EH (cell line): ENCODE measurements around the gene KAZN.

Experiments used
- DNase-seq: peaks from one replicate; pipeline ENCODE4 v3.0.0-alpha.2; 2015; ENCODE audit warnings: low read depth

The KAZN gene

GRCh38 chr1:14742181-14742980 lies 143.9 kb downstream of the KAZN start:
- DNase-seq, result peak; percentile 88

- no peak for DNase-seq
Measured at GRCh38 chr1:14743368-14743767, 144.9 kb downstream of the KAZN start.

GRCh38 chr1:14745001-14745720 lies 146.7 kb downstream of the KAZN start:
- no peak for DNase-seq

- DNase-seq, result no peak
Measured at GRCh38 chr1:14745789-14746188, 147.3 kb downstream of the KAZN start.

- DNase-seq, result no peak
Measured at GRCh38 chr1:14746393-14746792, 147.9 kb downstream of the KAZN start.

- no peak for DNase-seq
Measured at GRCh38 chr1:14748151-14748550, 149.7 kb downstream of the KAZN start.

- no peak for DNase-seq
Measured at GRCh38 chr1:14748977-14749376, 150.5 kb downstream of the KAZN start.

- DNase-seq, result no peak
Measured at GRCh38 chr1:14750490-14750889, 152.0 kb downstream of the KAZN start.

- no peak for DNase-seq
Measured at GRCh38 chr1:14755518-14756252, 157.2 kb downstream of the KAZN start.

GRCh38 chr1:14756589-14757285 lies 158.3 kb downstream of the KAZN start:
- no peak for DNase-seq

- DNase-seq, result no peak
Measured at GRCh38 chr1:14757286-14757625, 158.8 kb downstream of the KAZN start.

- DNase-seq, result no peak
Measured at GRCh38 chr1:14759042-14759818, 160.7 kb downstream of the KAZN start.

- no peak for DNase-seq
Measured at GRCh38 chr1:14759843-14760242, 161.4 kb downstream of the KAZN start.

GRCh38 chr1:14760780-14761179 lies 162.3 kb downstream of the KAZN start:
- no peak for DNase-seq

- DNase-seq, result no peak
Measured at GRCh38 chr1:14761291-14762153, 163.0 kb downstream of the KAZN start.

- DNase-seq, result no peak
Measured at GRCh38 chr1:14763977-14764376, 165.5 kb downstream of the KAZN start.

- DNase-seq, result no peak
Measured at GRCh38 chr1:14765773-14766172, 167.3 kb downstream of the KAZN start.

- no peak for DNase-seq
Measured at GRCh38 chr1:14767075-14767474, 168.6 kb downstream of the KAZN start.

GRCh38 chr1:14768582-14769304 lies 170.3 kb downstream of the KAZN start:
- DNase-seq, result no peak
